Bronchial epithelial cell (primary cell): ENCODE results near the gene PCF11. TPM values are rescaled to one million over a fixed set of nuclear protein-coding genes. Genes with fewer than 3 reads are reported as not detected.

Experiments used
- DNase-seq: peaks from one replicate; pipeline ENCODE4 v3.0.0-alpha.2; 2010; ENCODE audit warnings: low read depth
- FAIRE-seq: peaks from 2 replicates; lab custom pipeline; 2011; peaks lifted over from hg19 to GRCh38; lab: Jason Lieb, UNC
- H3K27me3 ChIP-seq: 2 replicates; pipeline ENCODE4 v1.5.1; 2011; ENCODE audit warnings: low read length; ENCODE audit not compliant: control insufficient read depth, insufficient read depth
- H3K36me3 ChIP-seq: 2 replicates; pipeline ENCODE4 v1.5.1; 2011; ENCODE audit warnings: low read length; ENCODE audit not compliant: control insufficient read depth, insufficient read depth
- H3K4me3 ChIP-seq: 2 replicates; pipeline ENCODE4 v1.5.1; 2011; ENCODE audit warnings: mild to moderate bottlenecking, low read depth, low read length, control low read depth
- CTCF ChIP-seq: IDR thresholded peaks from 2 replicates; pipeline ENCODE4 v1.5.1; 2011; ENCODE audit warnings: mild to moderate bottlenecking, moderate library complexity, low read length, control low read depth, inconsistent platforms; ENCODE audit not compliant: insufficient read depth, severe bottlenecking
- total RNA-seq: library from RNA; depleted of rRNA; stranded (reverse); fragments of >200 nt; gene quantifications from 2 replicates; pipeline ENCODE4 v1.2.1, GENCODE V29; 2014

Gene PCF11
- total RNA-seq, 1 donor from 2014 or later, result 26.1 TPM

GRCh38 chr11:83159902-83160865 lies 3.3 kb downstream of the PCF11 start:
- no peak for TF ChIP-seq CTCF
- peak overlapping the region; percentile 98 for H3K4me3 ChIP-seq
- DNase-seq, result peak; percentile 90
- no peaks in the 10 kb centered on the region for H3K27me3 ChIP-seq
- FAIRE-seq, result no peak
- peaks cover 9% of the 10 kb centered on the region for H3K36me3 ChIP-seq

GRCh38 chr11:83161610-83162199 lies 4.8 kb downstream of the PCF11 start:
- Histone ChIP-seq H3K4me3 (no peak overlapping the region), H3K27me3 (no peaks in the 10 kb centered on the region), H3K36me3 (peaks cover 9% of the 10 kb centered on the region)
- no peak for FAIRE-seq
- no peak for DNase-seq
- no peak for TF ChIP-seq CTCF

- H3K36me3 ChIP-seq, result peaks cover 10% of the 10 kb centered on the region
- TF ChIP-seq CTCF, result no peak
- no peaks in the 10 kb centered on the region for H3K27me3 ChIP-seq
- H3K4me3 ChIP-seq, result no peak overlapping the region
- DNase-seq, result no peak
- FAIRE-seq, result no peak
Observed at GRCh38 chr11:83162377-83162776, 5.4 kb downstream of the PCF11 start.

GRCh38 chr11:83166193-83166866 lies 9.4 kb downstream of the PCF11 start:
- Histone ChIP-seq H3K4me3 (no peak overlapping the region), H3K36me3 (peaks cover 20% of the 10 kb centered on the region), H3K27me3 (no peaks in the 10 kb centered on the region)
- TF ChIP-seq CTCF, result no peak
- DNase-seq, result no peak
- no peak for FAIRE-seq

- Histone ChIP-seq H3K27me3 (no peaks in the 10 kb centered on the region), H3K36me3 (peaks cover 21% of the 10 kb centered on the region), H3K4me3 (no peak overlapping the region)
- no peak for FAIRE-seq
- DNase-seq, result no peak
- no peak for TF ChIP-seq CTCF
Observed at GRCh38 chr11:83168756-83169155, 11.8 kb downstream of the PCF11 start.
